Islet precursor cell (in vitro differentiated cells): Measurements from ENCODE around the gene GSDME.
"Not testable (repeated sequence)": the region's sequence is repeated elsewhere in the genome, so short reads cannot be mapped to it uniquely, and the experiment has no call there.

Experiments used
- DNase-seq: peaks from one replicate; pipeline ENCODE4 v3.0.0-alpha.2; 2018

The GSDME gene

GRCh38 chr7:24757353-24758275, at the start of gene GSDME:
Gene GSDME, minus strand, starts transcription at chr7:24757464. Its CDS starts 7,690 bp downstream, at chr7:24749774.
- peak; percentile 80 for DNase-seq

DNA sequence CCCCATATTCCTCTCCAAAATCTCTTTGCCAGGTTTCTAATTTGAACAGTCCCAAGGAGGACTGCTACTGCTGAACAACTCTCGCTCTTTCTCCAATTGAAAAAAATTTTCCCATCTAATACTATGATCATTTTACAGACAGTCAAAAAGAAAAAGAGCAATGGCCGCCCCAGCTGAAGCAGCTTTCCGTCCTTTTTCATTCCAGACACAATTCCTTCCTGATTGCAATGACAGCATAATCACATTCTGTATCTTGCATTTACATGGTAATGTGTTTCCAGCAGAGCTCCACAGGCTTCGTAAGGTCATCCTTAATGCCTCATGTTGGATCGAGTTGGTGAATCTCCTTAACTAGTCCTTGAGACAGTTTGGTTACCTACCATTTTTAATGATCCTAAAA, 45.0 kb upstream of the GSDME start:
- no peak for DNase-seq

DNA sequence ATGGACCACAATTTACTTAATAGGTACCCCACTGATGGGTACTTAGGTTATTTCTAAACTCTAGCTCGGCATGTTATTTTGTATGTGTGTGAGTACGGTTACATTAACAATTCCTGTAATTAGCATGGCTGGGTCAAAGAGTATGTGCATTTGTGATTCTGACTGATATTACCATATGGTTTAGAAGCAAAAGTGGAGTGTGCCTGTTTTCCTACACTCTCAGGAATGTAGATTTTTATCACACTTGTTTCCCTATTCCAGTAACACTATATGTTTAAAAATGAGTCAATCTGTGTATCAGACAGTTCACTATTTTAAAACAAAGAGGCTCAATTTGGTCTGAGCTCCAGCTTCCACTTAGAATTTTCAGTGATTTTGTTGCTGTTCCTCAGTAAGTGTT, 44.6 kb upstream of the GSDME start:
- no peak for DNase-seq

GRCh38 chr7:24800667-24801066, 43.4 kb upstream of the GSDME start:
- no peak for DNase-seq

GRCh38 chr7:24800073-24800472, 42.8 kb upstream of the GSDME start:
- DNase-seq: no peak

GRCh38 chr7:24799506-24799905, 42.2 kb upstream of the GSDME start:
- DNase-seq: no peak

DNA sequence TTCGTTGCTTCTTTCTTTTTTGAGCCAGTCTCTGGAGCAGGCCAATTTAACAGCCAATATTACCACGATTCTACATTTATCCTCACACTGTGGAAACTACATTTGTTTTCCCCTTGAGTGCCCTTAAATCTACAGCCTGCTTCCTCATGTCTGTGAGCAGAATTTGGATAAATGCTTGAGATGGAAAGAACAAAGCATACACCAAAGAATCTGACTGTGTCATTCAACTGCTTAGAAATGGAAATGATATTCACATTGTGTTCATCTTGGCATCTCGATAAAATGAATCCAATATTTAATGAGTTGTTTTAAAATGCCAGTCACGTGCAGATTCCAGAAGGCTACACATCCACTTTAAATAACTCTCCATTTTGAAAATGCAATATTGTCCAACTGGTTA, 41.0 kb upstream of the GSDME start:
- no peak for DNase-seq

DNA sequence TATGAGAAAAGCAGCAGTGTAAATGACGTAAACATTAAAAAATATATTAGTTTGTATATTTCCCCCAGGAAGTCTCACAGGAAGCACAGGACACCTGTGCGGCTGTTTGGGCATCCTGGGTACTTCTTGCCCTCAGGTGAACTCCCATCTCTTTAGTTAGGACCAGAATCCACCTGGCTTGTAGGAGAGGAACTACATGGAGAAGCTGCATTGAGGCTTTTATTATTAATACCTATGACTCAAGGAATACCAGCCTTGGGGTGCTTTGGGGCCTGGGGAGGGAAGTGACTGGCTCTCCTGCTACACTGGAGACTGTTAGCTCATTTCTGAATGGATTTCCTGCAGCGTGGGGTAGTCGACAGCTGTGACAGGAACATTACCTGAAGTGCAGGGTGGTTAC, 40.0 kb upstream of the GSDME start:
- no peak for DNase-seq

- DNase-seq: no peak
These were observed 38.1 kb upstream of the GSDME start for GRCh38 chr7:24795407-24795767.

GRCh38 chr7:24794751-24795406, 37.6 kb upstream of the GSDME start:
- DNase-seq: not testable (repeated sequence)

- no peak for DNase-seq
These were observed 36.9 kb upstream of the GSDME start for GRCh38 chr7:24793982-24794648.

DNA sequence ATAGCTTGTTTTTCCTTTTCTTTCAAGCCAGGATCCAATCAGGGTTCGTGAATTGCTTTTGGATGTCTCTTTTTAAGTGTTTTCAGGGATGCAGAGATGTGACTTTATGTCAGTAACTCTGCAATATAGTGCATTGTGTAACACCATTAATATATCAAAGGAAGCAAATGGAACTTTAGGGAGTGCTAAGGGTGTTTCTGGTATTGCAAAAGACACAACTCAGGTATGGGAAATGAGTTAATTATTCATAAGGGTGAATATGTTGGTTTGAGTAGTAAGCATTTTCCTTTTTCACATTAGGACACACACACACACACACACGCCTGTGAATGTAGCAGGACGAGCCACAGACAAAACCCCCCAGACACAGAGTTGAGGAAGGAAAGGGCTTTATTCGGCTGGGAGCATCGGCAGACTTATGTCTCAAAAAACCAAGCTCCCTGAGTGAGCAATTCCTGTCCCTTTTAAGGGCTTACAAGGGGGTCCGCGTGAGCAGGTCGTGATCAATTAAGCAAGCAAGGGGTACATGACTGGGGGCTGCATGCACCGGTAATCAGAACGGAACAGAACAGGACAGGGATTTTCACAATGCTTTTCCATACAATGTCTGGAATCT, 31.8 kb upstream of the GSDME start:
- no peak for DNase-seq

GRCh38 chr7:24788075-24788474, 30.8 kb upstream of the GSDME start:
- no peak for DNase-seq

GRCh38 chr7:24786941-24787340, 29.7 kb upstream of the GSDME start:
- DNase-seq: no peak

DNA sequence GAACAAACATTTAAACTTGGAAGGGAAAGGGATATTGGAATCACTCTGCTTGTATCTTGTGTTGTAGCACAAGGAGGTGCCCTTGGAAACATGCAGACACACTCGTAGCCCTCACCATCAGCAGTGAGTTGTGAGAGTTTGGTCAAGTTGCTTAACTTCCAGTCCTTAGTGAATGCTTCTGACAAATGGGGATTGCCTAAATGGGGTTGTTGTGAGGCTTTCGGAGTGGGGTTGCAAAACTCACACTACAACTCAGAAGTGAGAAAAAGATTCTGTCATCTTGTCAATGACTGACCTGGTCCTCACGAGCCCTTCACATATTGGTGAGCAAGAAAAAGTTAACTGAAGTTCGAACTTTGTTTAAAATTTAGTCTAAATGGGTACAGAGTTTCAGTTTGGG, 29.0 kb upstream of the GSDME start:
- no peak for DNase-seq

DNA sequence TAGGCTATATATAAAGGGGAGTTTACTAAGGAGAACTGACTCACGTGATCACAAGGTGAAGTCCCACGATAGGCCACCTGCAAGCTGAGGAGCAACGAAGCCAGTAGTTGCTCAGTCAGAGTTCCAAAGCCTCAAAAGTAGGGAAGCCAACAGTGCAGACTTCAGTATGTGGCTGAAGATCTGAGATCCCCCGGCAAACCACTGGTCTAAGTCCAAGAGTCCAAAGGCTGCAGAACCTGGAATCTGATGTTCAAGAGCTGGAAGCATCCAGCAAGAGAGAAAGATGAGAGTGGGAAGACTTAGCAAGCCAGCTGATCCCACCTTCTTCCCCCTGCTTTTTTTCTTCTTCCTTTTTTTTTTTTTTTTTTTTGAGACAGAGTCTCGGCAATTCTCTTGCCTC, 27.0 kb upstream of the GSDME start:
- no peak for DNase-seq

- no peak for DNase-seq
These were observed 26.4 kb upstream of the GSDME start for GRCh38 chr7:24783698-24784097.

- peak; percentile 33 for DNase-seq
These were observed 23.8 kb upstream of the GSDME start for GRCh38 chr7:24781106-24781505.

GRCh38 chr7:24779283-24779655, 22.0 kb upstream of the GSDME start:
- peak; percentile 20 for DNase-seq

GRCh38 chr7:24778543-24779282, 21.4 kb upstream of the GSDME start:
- peak; percentile 37 for DNase-seq

- no peak for DNase-seq
These were observed 20.5 kb upstream of the GSDME start for GRCh38 chr7:24777806-24778205.

- no peak for DNase-seq
These were observed 16.4 kb upstream of the GSDME start for GRCh38 chr7:24773646-24774045.

GRCh38 chr7:24769851-24770250, 12.6 kb upstream of the GSDME start:
- no peak for DNase-seq
